GM23248 (cell line): ENCODE results near the gene FILIP1.

ENCODE experiments used
- EZH2 ChIP-seq: fragments of 200-600 bp; sonication (generic); IDR thresholded peaks from 2 replicates; pipeline ENCODE4 v1.6.1; 2018; ENCODE audit warnings: antibody characterized with exemption, mild to moderate bottlenecking; ENCODE audit not compliant: insufficient read depth, poor library complexity, severe bottlenecking
- EZH2phosphoT487 ChIP-seq: fragments of 200-600 bp; sonication (generic); IDR thresholded peaks from 2 replicates; pipeline ENCODE4 v1.6.1; 2018; ENCODE audit warnings: antibody characterized with exemption, moderate library complexity, mild to moderate bottlenecking, low read depth; ENCODE audit not compliant: insufficient read depth

DNA sequence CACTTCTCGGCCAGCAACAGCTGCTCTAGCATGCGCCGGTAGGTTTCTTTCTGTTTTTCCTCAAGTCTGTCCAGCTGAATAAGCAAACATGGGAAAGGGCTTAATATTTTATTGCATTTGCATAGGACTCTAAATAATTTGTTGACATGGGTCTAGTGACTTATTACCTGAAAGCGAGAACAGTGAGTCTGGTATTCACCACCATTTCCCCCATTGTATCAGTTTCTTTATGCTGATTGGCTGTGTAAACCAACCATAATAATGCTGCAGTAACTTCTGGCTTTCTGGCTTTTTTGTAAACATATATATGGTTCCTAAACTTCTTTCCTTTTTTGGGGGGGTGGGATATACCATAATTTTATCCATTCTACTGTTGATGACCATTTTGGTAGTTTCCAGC, 140.0 kb downstream of the FILIP1 start:
- TF ChIP-seq EZH2 (no peak), EZH2phosphoT487 (no peak)
